NB4 (cell line): ENCODE data around the gene OSBPL10.

ENCODE experiments used
- DNase-seq: peaks from one replicate; pipeline ENCODE4 v3.0.0; 2010; ENCODE audit warnings: low read depth
- H3K4me3 ChIP-seq: one replicate; pipeline ENCODE4 v1.5.1; 2011; ENCODE audit warnings: mild to moderate bottlenecking, low read depth, low read length, moderate library complexity
- CTCF ChIP-seq: IDR thresholded peaks from one replicate; pipeline ENCODE4 v1.5.1; 2012; ENCODE audit warnings: low read depth, low read length
- MAX ChIP-seq: IDR thresholded peaks from 2 replicates; pipeline ENCODE4 v1.6.1; 2011; ENCODE audit warnings: low read depth, low read length
- MYC ChIP-seq: IDR thresholded peaks from 2 replicates; pipeline ENCODE4 v1.6.1; 2011; ENCODE audit warnings: low read depth, low read length
- POLR2A ChIP-seq: IDR thresholded peaks from 2 replicates; pipeline ENCODE4 v1.6.1; 2011; ENCODE audit warnings: mild to moderate bottlenecking; ENCODE audit not compliant: insufficient read length; ENCODE audit errors: extremely low read depth

Gene OSBPL10

GRCh38 chr3:31974964-31975363 is 6.1 kb downstream of the OSBPL10 start:
- H3K4me3 ChIP-seq: no peak overlapping the region
- TF ChIP-seq POLR2A (no peak), MAX (no peak), MYC (no peak), CTCF (no peak)
- no peak for DNase-seq

- H3K4me3 ChIP-seq: no peak overlapping the region
- DNase-seq: no peak
- no peak for TF ChIP-seq MYC
- TF ChIP-seq MAX: no peak
- TF ChIP-seq CTCF: no peak
- TF ChIP-seq POLR2A: no peak
Observed at GRCh38 chr3:31974471-31974870, 6.6 kb downstream of the OSBPL10 start.

GRCh38 chr3:31973837-31974236 is 7.2 kb downstream of the OSBPL10 start:
- TF ChIP-seq MAX: no peak
- no peak for TF ChIP-seq MYC
- no peak for TF ChIP-seq CTCF
- TF ChIP-seq POLR2A: no peak
- DNase-seq: no peak
- no peak overlapping the region for H3K4me3 ChIP-seq

GRCh38 chr3:31973081-31973480 is 8.0 kb downstream of the OSBPL10 start:
- TF ChIP-seq CTCF (no peak), POLR2A (no peak), MAX (no peak), MYC (no peak)
- DNase-seq: no peak
- H3K4me3 ChIP-seq: no peak overlapping the region

GRCh38 chr3:31971607-31972006 is 9.5 kb downstream of the OSBPL10 start:
- H3K4me3 ChIP-seq: no peak overlapping the region
- TF ChIP-seq MAX (no peak), CTCF (no peak), MYC (no peak), POLR2A (no peak)
- no peak for DNase-seq
